ENCODE results near the gene USP14.

The USP14 gene

GRCh38 chr18:160831-161570 lies 2.6 kb downstream of the USP14 start:
- DNase-seq, result no peak

- no peak for DNase-seq
Measured at GRCh38 chr18:172361-172760, 14.0 kb downstream of the USP14 start.

- no peak for DNase-seq
Measured at GRCh38 chr18:179499-179898, 21.1 kb downstream of the USP14 start.

- no peak for DNase-seq
Measured at GRCh38 chr18:181711-182110, 23.4 kb downstream of the USP14 start.

GRCh38 chr18:183769-184168 lies 25.4 kb downstream of the USP14 start:
- DNase-seq, result no peak

GRCh38 chr18:189254-189653 lies 30.9 kb downstream of the USP14 start:
- DNase-seq, result no peak

- no peak for DNase-seq
Measured at GRCh38 chr18:191725-192124, 33.4 kb downstream of the USP14 start.

- DNase-seq, result no peak
Measured at GRCh38 chr18:192801-193200, 34.4 kb downstream of the USP14 start.

GRCh38 chr18:195651-196050 lies 37.3 kb downstream of the USP14 start:
- no peak for DNase-seq

- no peak for DNase-seq
Measured at GRCh38 chr18:199214-199613, 40.9 kb downstream of the USP14 start.

GRCh38 chr18:199768-200167 lies 41.4 kb downstream of the USP14 start:
- no peak for DNase-seq

GRCh38 chr18:210075-210474 lies 51.7 kb downstream of the USP14 start:
- no peak for DNase-seq

- DNase-seq, result no peak
Measured at GRCh38 chr18:210733-211132, 52.4 kb downstream of the USP14 start.

GRCh38 chr18:211582-211981 lies 53.2 kb downstream of the USP14 start:
- DNase-seq, result no peak

GRCh38 chr18:212780-213179 lies 54.4 kb downstream of the USP14 start:
- no peak for DNase-seq

GRCh38 chr18:213505-213904 lies 55.1 kb downstream of the USP14 start:
- DNase-seq, result no peak

GRCh38 chr18:213966-214365 lies 55.6 kb downstream of the USP14 start:
- no peak for DNase-seq

GRCh38 chr18:215448-216010 lies 57.2 kb downstream of the USP14 start:
- DNase-seq, result no peak

- DNase-seq, result no peak
Measured at GRCh38 chr18:217532-218336, 59.4 kb downstream of the USP14 start.

- no peak for DNase-seq
Measured at GRCh38 chr18:220708-221107, 62.4 kb downstream of the USP14 start.

GRCh38 chr18:225745-226144 lies 67.4 kb downstream of the USP14 start:
- no peak for DNase-seq

GRCh38 chr18:227374-227773 lies 69.0 kb downstream of the USP14 start:
- DNase-seq, result no peak

- no peak for DNase-seq
Measured at GRCh38 chr18:227902-228301, 69.5 kb downstream of the USP14 start.

GRCh38 chr18:228586-228985 lies 70.2 kb downstream of the USP14 start:
- DNase-seq, result no peak
